ENCODE results near the gene RASGRP1.

RASGRP1 gene

DNA sequence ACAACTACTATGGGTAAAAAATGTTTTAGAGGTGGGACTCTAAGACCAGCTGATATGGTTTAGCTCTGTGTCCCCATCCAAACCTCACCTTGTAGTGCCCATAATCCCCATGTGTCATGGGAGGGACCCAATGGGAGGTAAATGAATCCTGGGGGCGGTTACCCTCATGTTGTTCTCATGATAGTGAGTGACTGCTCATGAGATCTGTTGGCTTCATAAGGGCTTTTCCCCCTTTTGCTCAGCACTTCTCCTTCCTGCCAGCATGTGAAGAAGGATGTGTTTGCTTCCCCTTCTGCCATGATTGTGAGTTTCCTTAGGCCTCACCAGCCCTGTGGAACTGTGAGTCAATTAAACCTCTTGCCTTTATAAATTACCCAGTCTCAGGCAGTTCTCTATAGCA is 65.0 kb downstream of the RASGRP1 start:
- no peak for DNase-seq (ENCODE audit: low spot score)
- no peak overlapping the region for H3K27ac ChIP-seq
- POLR2A ChIA-PET (ENCODE audit: low non-redundant PET): no interaction called here
- CTCF ChIA-PET: interaction anchor here (0.7 kb wide), 1 partner anchor 200 kb away, joined by 3 read pairs; no protein-coding TSS in a partner anchor
- no peak for TF ChIP-seq CTCF (conservative IDR thresholded peaks at IDR 0.05; ENCODE audit: low read depth)

GRCh38 chr15:38496151-38496550 is 68.5 kb downstream of the RASGRP1 start:
- ChIA-PET POLR2A (ENCODE audit: low non-redundant PET) (no interaction called here), CTCF (no interaction called here)
- no peak for DNase-seq (ENCODE audit: low spot score)
- H3K27ac ChIP-seq: no peak overlapping the region
- no peak for TF ChIP-seq CTCF (conservative IDR thresholded peaks at IDR 0.05; ENCODE audit: low read depth)

DNA sequence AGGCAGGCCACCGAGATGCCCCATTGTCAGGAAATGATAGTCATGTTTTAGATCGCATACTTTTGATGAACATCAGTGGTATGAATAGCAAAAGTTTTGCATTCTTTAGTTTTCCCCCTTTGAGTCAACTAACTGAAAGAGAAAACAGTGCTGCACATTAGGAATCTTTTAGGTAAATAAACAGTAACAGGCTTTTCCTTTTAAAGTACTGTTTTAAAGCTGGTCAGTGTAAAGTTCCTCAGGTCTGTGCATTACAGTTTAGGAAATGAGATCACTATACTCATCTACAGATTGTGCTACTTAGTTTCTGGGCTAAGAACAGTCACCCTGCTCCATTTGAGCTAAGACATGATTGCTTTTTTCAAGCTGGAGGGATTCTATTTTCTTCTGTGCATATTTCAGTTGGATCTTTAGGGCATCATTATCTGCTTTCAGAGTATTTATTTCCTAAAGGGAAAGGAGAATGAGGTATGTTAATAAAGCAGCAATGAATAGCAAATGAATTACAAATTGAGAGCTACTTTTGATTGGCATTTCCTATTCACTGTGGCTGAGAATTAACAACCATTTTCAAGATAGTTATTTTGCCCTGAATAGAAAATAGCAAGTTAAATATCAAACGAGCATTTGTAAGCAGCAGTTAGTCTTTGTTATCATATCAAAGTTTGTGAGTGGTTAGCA is 74.2 kb downstream of the RASGRP1 start:
- TF ChIP-seq CTCF (conservative IDR thresholded peaks at IDR 0.05; ENCODE audit: low read depth): no peak
- DNase-seq (ENCODE audit: low spot score): no peak
- POLR2A ChIA-PET (ENCODE audit: low non-redundant PET): no interaction called here
- no peak overlapping the region for H3K27ac ChIP-seq
- CTCF ChIA-PET: interaction anchor here (0.6 kb wide), 1 partner anchor 17 kb away, joined by 4 read pairs; no protein-coding TSS in a partner anchor

DNA sequence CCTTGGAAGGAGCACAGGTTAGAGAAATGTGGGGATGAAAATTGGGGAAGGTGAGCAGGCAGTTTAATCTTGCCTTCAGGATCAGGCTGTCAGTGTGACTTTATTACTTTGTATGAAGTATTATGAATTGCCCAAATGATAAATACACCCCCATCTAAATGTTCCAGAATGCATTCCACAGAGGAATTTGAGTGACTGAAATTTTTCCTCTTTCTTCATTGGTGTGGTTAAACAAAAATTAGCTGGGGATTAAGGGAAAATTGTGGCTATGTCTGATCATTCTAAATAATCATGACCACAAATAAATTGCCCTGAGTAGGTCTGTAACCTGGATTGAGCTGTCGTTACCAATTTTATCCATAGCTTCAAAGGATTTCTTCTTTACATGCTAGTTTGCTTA is 77.2 kb downstream of the RASGRP1 start:
- no peak for DNase-seq (ENCODE audit: low spot score)
- ChIA-PET CTCF (interaction anchor here (1.2 kb wide), 1 partner anchor 77 kb away, joined by 3 read pairs; the partner anchor contains the start of gene RASGRP1), POLR2A (ENCODE audit: low non-redundant PET) (no interaction called here)
- no peak for TF ChIP-seq CTCF (conservative IDR thresholded peaks at IDR 0.05; ENCODE audit: low read depth)
- no peak overlapping the region for H3K27ac ChIP-seq

DNA sequence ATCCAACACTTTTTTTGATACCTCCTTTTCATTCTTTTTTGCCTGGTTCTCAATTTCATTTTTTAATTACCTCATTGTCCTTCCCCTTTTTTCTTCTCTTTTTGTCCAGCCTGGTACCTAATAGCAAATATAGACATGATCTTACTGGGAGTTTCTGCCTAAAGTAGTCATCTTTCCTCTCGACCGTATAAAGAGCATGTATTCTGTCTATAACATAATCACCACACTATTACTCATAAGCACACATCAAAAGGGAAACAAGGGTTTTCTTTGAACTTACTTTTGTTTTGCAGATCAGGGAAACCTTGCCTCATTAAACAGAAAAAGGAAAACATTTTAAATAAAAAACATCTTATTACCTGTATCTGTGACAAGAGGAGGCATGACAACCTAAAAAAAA is 77.7 kb downstream of the RASGRP1 start:
- H3K27ac ChIP-seq: no peak overlapping the region
- ChIA-PET CTCF (interaction anchor here (1.2 kb wide), 1 partner anchor 77 kb away, joined by 3 read pairs; the partner anchor contains the start of gene RASGRP1), POLR2A (ENCODE audit: low non-redundant PET) (no interaction called here)
- DNase-seq (ENCODE audit: low spot score): no peak
- no peak for TF ChIP-seq CTCF (conservative IDR thresholded peaks at IDR 0.05; ENCODE audit: low read depth)

DNA sequence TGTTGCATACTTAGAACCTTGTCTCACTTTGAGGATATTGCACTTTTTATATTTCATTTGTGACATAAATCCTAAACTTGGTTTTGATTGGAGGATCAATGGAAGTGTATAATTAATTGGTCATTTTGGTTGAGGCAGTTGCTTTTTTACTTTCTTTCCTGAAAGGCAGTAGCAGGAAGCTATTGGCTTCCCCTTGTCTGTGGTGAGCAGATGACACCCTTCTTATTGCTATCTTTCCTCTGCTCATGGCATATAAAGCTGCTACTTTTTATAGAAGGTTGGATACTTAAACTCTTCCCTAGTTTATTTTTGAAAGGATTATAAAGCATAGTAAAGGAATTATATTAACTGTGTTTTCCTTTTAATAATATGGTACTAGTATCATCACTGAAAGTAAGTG is 82.0 kb downstream of the RASGRP1 start:
- POLR2A ChIA-PET (ENCODE audit: low non-redundant PET): no interaction called here
- CTCF ChIA-PET: interaction anchor here (0.5 kb wide), 1 partner anchor 11 kb away, joined by 4 read pairs; no protein-coding TSS in a partner anchor
- no peak for DNase-seq (ENCODE audit: low spot score)
- no peak overlapping the region for H3K27ac ChIP-seq
- TF ChIP-seq CTCF (conservative IDR thresholded peaks at IDR 0.05; ENCODE audit: low read depth): no peak
